Lower leg skin (tissue), 4 donors: ENCODE measurements around the gene NTRK3. TPM values are rescaled to one million over a fixed set of nuclear protein-coding genes. Genes with fewer than 3 reads are reported as not detected.

Experiments used
- DNase-seq, 2 donors: peaks; one replicate each; pipeline ENCODE4 v3.0.0-alpha.2; 2019; ENCODE audit warnings: low spot score in 2 of 2
- H3K4me3 ChIP-seq: fragments of 200-600 bp; sonication (generic); 2 replicates; pipeline ENCODE4 v1.5.1; 2017; ENCODE audit warnings: mild to moderate bottlenecking, low read depth; ENCODE audit not compliant: poor library complexity, severe bottlenecking
- POLR2A ChIP-seq, 2 donors: fragments of 450-650 bp; IDR thresholded peaks; one replicate each; pipeline ENCODE4 v1.6.1; 2016 to 2017; ENCODE audit warnings: antibody characterized with exemption in 2 of 2, mild to moderate bottlenecking in 1 of 2, moderate library complexity in 1 of 2
- WGBS, 2 donors: methylation state at CpG; one replicate each; pipeline ENCODE4 v1.1.5; 2018; 5-methylcytosine and 5-hydroxymethylcytosine counted together
- intact Hi-C: fragments of 100-400 bp; cut with DNase I; formaldehyde crosslinking; loops from one replicate; pipeline ENCODE4 v1.15.0; 2023; ENCODE audit warnings: low total_unique reads
- total RNA-seq, 4 donors: library from RNA; depleted of rRNA; stranded (reverse); fragments of >200 nt; gene quantifications; one replicate each; pipeline ENCODE4 v1.1.0, GENCODE V29; 2016
- TF ChIP-seq, protein P1 (sequence below), 3 donors: fragments of 450-650 bp; IDR thresholded peaks; one replicate each; pipeline ENCODE4 v1.5.1; 2016; ENCODE audit warnings: antibody characterized with exemption in 3 of 3, mild to moderate bottlenecking in 3 of 3, moderate library complexity in 2 of 3

The NTRK3 gene
- total RNA-seq, 4 donors from 2014 or later, result 0.97 to 5.4 (median 4.4) TPM

DNA sequence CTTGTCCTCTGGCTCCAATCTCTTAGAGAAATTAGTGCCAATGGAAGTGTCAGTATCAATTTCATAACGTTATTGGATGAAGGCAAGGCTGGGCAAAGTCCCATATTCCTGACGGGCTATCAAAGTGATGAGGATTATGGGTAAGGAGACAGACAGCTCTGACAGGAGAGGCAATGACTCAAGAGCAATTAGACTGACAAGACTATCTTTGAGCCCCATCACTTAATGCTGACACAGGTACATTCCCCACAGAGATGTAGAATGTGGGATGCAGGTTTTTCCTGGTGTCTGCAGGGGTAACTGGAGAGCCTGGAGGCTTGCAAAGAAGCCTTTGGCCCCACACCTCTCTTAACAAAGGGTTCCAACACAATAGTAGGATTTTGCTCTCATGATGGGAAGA is 208.3 kb downstream of the NTRK3 start:
- TF ChIP-seq POLR2A (IDR thresholded peaks at IDR 0.05), result no peak
- intact Hi-C loops, result no loop called here
- DNase-seq, result no peak
- 50 to 53% methylated on average over 2 of the region's 2 CpGs for WGBS, 2 donors
- H3K4me3 ChIP-seq, result no peak overlapping the region

DNA sequence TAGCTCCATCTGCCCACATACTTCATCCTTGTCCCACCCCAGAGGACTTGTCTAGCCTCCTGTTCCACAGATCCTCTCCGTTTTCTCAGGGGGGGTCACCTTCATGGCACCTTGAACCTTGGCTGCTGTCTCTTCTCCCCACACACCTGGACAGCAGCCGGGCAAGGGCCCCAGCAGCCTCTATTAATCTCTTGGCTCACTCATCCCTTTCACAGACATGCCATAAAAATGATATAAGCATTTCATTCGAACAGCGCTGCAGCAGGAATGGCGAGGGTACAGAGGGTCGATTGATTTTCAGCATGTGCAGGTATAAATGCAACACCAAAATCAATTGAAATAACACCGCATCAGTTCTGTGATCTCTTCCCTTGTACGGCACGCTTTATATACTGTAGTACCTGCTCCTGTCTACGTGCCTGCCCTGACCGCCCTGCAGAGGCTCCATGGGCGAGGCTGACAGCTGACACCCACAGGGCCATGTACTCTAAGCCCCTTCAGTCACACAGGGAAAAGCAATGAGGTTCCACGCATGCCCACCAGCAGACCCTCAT is 209.9 kb downstream of the NTRK3 start:
- TF ChIP-seq POLR2A (IDR thresholded peaks at IDR 0.05), result no peak
- TF ChIP-seq, protein P1, sequence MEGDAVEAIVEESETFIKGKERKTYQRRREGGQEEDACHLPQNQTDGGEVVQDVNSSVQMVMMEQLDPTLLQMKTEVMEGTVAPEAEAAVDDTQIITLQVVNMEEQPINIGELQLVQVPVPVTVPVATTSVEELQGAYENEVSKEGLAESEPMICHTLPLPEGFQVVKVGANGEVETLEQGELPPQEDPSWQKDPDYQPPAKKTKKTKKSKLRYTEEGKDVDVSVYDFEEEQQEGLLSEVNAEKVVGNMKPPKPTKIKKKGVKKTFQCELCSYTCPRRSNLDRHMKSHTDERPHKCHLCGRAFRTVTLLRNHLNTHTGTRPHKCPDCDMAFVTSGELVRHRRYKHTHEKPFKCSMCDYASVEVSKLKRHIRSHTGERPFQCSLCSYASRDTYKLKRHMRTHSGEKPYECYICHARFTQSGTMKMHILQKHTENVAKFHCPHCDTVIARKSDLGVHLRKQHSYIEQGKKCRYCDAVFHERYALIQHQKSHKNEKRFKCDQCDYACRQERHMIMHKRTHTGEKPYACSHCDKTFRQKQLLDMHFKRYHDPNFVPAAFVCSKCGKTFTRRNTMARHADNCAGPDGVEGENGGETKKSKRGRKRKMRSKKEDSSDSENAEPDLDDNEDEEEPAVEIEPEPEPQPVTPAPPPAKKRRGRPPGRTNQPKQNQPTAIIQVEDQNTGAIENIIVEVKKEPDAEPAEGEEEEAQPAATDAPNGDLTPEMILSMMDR (IDR thresholded peaks at IDR 0.05), result no peak

DNA sequence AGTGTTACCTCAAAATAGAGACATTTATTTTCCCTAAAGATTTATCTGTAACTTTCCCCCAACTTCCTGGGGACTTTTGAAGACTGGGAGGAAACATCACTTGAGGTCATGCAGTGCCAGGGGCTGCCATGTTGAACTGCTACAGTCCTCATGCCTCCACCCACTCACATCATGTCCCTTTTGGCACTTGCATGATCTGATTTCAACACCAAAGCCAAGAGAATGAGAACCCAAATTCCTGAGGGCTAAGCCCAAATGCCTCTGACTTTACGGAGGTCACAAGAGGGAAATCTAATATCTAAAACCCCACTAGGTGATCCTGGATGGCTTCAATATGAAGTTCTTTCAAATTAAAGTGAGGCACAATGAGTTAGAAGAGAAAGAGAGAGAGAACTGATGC is 213.1 kb downstream of the NTRK3 start:
- WGBS, 2 donors, result 64 to 88% methylated on average over 1 of the region's 1 CpG
- TF ChIP-seq, protein P1 (IDR thresholded peaks at IDR 0.05), result no peak
- no peak for TF ChIP-seq POLR2A (IDR thresholded peaks at IDR 0.05)
- intact Hi-C loops, result no loop called here
- no peak overlapping the region for H3K4me3 ChIP-seq
- no peak for DNase-seq

More for the DNA sequence above, 209.9 kb downstream of the NTRK3 start:
- intact Hi-C loops, result no loop called here
- WGBS, 2 donors, result 83 to 84% methylated on average over 13 of the region's 13 CpGs
- no peak for DNase-seq
- no peak overlapping the region for H3K4me3 ChIP-seq

DNA sequence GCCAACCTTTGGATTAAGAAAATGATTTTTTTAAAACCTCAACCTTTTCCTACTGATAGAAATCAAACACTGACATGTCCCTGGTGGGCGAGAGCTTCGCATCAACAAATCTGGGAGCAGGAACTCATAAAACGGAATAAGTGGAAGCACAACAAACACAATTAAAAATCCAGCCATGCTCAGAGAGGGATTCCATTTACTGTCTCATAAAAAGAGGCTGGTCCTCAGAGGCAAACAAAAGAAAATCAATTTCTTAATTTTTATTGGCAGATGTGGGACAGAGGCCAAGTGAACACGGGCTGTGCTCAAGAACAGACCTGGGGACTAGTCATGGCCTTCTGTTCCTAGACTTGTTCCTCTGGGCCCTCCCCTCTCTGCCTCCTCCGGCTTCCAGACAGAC is 214.5 kb downstream of the NTRK3 start:
- intact Hi-C loops, result no loop called here
- TF ChIP-seq, protein P1 (IDR thresholded peaks at IDR 0.05), result no peak
- no peak for TF ChIP-seq POLR2A (IDR thresholded peaks at IDR 0.05)
- no peak overlapping the region for H3K4me3 ChIP-seq
- DNase-seq, result no peak
- WGBS, 2 donors, result 78 to 84% methylated on average over 5 of the region's 5 CpGs

DNA sequence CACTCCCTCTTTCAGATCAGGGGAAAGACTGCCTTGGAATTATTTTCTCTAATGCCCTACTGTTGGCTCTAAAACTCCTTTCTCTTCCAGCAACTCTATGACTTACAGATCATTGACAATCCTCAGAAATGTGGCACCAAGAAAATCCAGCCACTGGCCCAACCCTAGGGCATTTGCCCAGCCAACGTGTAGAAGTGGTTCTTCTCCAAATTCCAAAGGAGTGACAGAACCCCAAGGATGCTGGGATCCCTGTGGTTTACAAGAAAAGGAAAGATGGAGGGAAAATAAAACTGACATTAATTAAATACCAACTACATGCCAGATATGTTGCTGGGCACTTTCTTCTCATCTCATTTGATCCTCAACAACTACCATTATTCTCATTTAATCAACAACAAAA is 216.0 kb downstream of the NTRK3 start:
- H3K4me3 ChIP-seq, result no peak overlapping the region
- no peak for DNase-seq
- TF ChIP-seq, protein P1 (IDR thresholded peaks at IDR 0.05), result no peak
- no peak for TF ChIP-seq POLR2A (IDR thresholded peaks at IDR 0.05)
- 14 to 19% methylated on average over 1 of the region's 1 CpG for WGBS, 2 donors
- intact Hi-C loops, result no loop called here

DNA sequence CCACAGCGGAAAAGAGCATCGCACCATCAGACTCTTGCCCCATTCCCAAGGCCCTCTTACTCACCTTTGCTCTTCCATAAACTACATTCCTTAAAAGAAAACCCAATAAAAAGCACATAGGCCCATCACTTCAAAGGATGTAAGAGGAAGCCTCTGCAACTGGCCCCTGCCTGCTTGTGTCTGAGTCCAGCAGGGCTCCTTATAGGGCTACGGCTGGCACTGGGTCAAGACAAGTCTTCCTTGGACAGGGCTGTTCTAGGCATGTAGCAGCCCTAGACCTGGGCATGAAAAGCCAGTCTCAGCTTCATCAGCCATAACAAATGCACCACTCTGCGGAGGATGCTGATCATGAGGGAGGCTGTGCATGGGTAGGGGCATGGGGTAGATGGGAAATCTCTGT is 218.3 kb downstream of the NTRK3 start:
- DNase-seq, result no peak
- WGBS, 2 donors, result 87 to 91% methylated on average over 4 of the region's 4 CpGs
- TF ChIP-seq, protein P1 (IDR thresholded peaks at IDR 0.05), result no peak
- TF ChIP-seq POLR2A (IDR thresholded peaks at IDR 0.05), result no peak
- no peak overlapping the region for H3K4me3 ChIP-seq
- intact Hi-C loops, result no loop called here
